HCT116 (cell line): ENCODE data around the gene KCNB1. TPM values are rescaled to one million over a fixed set of nuclear protein-coding genes. Genes with fewer than 3 reads are reported as not detected.

Experiments used
- ATAC-seq: fragments of 200-7000 bp; cut with Tn5 transposase; 2 replicates; pipeline ENCODE4 v1.9.1; 2020; ENCODE audit warnings: mild to moderate bottlenecking, moderate library complexity
- BruUV-seq: library from RNA; stranded (reverse); fragments of 400-500 nt; replicated peaks from 2 replicates; lab custom pipeline; 2021; lab: Mats Ljungman, UMichigan
- CTCF ChIA-PET: fragments of 300-600 bp; sonication (Branson Sonifier 250); formaldehyde crosslinking; loops from one replicate; lab custom pipeline; 2021; ENCODE audit warnings: antibody characterized with exemption; lab: Charles Lee
- POLR2A ChIA-PET: fragments of 300-600, 350-600 bp; sonication (Branson Sonifier 250); formaldehyde crosslinking; loops from one replicate; lab custom pipeline; 2021; ENCODE audit warnings: antibody characterized with exemption; lab: Charles Lee
- RAD21 ChIA-PET, 2 experiments: fragments of 300-600 bp; sonication (Branson Sonifier 250); formaldehyde crosslinking; loops; one replicate each; lab custom pipeline; 2023; ENCODE audit warnings: low total read pairs in 2 of 2; ENCODE audit not compliant: uncharacterized antibody in 2 of 2, unreplicated experiment in 2 of 2, low non-redundant PET in 1 of 2; lab: Charles Lee
- DNase-seq: peaks from one replicate; pipeline ENCODE4 v3.0.0-alpha.2; 2010; ENCODE audit warnings: low read depth, low spot score
- H2AFZ ChIP-seq: fragments of 200-600 bp; shearing (Covaris generic), sonication (generic); 2 replicates; pipeline ENCODE4 v1.6.1; 2017; ENCODE audit warnings: low read depth, mixed run types, mixed read lengths, antibody characterized with exemption, low read length; ENCODE audit not compliant: poor library complexity, severe bottlenecking
- H3K27ac ChIP-seq: 2 replicates; pipeline ENCODE4 v1.5.1; 2012; ENCODE audit warnings: low read depth, low read length
- H3K27me3 ChIP-seq: fragments of 200-600 bp; sonication (generic); 2 replicates; pipeline ENCODE4 v1.6.1; 2016; ENCODE audit warnings: mixed run types, low read length, mixed read lengths; ENCODE audit not compliant: insufficient read depth
- H3K36me3 ChIP-seq, 2 experiments: fragments of 200-500 bp in 1 of 2; fragments of 200-600 bp in 1 of 2; sonication (Bioruptor generic) in 1 of 2; sonication (generic) in 1 of 2; 2 replicates each; pipeline versions ENCODE4 v1.5.1 to v1.6.1; 2014 to 2016; ENCODE audit warnings: low read length in 2 of 2, inconsistent platforms in 1 of 2, mixed read lengths in 1 of 2, mixed run types in 1 of 2; ENCODE audit not compliant: insufficient read depth in 2 of 2, control insufficient read depth in 1 of 2
- H3K4me1 ChIP-seq, 2 experiments: fragments of 200-600 bp in 1 of 2; sonication (generic) in 1 of 2; 2 replicates each; pipeline versions ENCODE4 v1.5.1 to v1.6.1; 2012 to 2017; ENCODE audit warnings: low read length in 2 of 2, inconsistent platforms in 1 of 2, mild to moderate bottlenecking in 1 of 2, mixed read lengths in 1 of 2, mixed run types in 1 of 2, moderate library complexity in 1 of 2; ENCODE audit not compliant: insufficient read depth in 2 of 2, control insufficient read depth in 1 of 2
- H3K4me2 ChIP-seq: fragments of 200-600 bp; sonication (generic); 2 replicates; pipeline ENCODE4 v1.6.1; 2017; ENCODE audit warnings: mixed run types, low read length, mixed read lengths
- H3K4me3 ChIP-seq, 2 experiments: fragments of 200-600 bp in 1 of 2; sonication (generic) in 1 of 2; replicated peaks in 1 of 2; 2 replicates each; pipeline ENCODE4 v1.5.1; 2011 to 2016; ENCODE audit warnings: low read length in 2 of 2, control low read depth in 1 of 2, low read depth in 1 of 2, mild to moderate bottlenecking in 1 of 2, mixed read lengths in 1 of 2, mixed run types in 1 of 2
- H3K79me2 ChIP-seq: fragments of 200-600 bp; sonication (generic); 2 replicates; pipeline ENCODE4 v1.6.1; 2017; ENCODE audit warnings: mild to moderate bottlenecking, mixed run types, low read length, moderate library complexity, mixed read lengths; ENCODE audit not compliant: insufficient read depth
- H3K9ac ChIP-seq: fragments of 200-600 bp; sonication (generic); 2 replicates; pipeline ENCODE4 v1.6.1; 2016; ENCODE audit warnings: low read length, mixed read lengths
- H3K9me2 ChIP-seq: fragments of 200-600 bp; sonication (generic), shearing (Covaris generic); 2 replicates; pipeline ENCODE4 v1.6.1; 2017; ENCODE audit warnings: mixed run types, mild to moderate bottlenecking, moderate library complexity; ENCODE audit not compliant: insufficient read depth
- H3K9me3 ChIP-seq, 2 experiments: fragments of 200-500 bp in 1 of 2; fragments of 200-600 bp in 1 of 2; sonication (Bioruptor generic) in 1 of 2; sonication (generic) in 1 of 2; 2 replicates each; pipeline ENCODE4 v1.6.1; 2014 to 2017; ENCODE audit warnings: low read length in 2 of 2, mixed read lengths in 2 of 2, inconsistent platforms in 1 of 2, low read depth in 1 of 2, mild to moderate bottlenecking in 1 of 2, mixed run types in 1 of 2, moderate library complexity in 1 of 2; ENCODE audit not compliant: control insufficient read depth in 1 of 2, insufficient read depth in 1 of 2
- H4K20me1 ChIP-seq: fragments of 200-600 bp; sonication (generic), shearing (Covaris generic); 2 replicates; pipeline ENCODE4 v1.6.1; 2017; ENCODE audit warnings: mixed run types, mild to moderate bottlenecking, moderate library complexity; ENCODE audit not compliant: insufficient read depth
- ATF3 ChIP-seq: IDR thresholded peaks from 2 replicates; pipeline ENCODE4 v1.6.1; 2012
- CTCF ChIP-seq, 3 experiments: fragments of 200-600 bp in 1 of 3; sonication (generic) in 1 of 3; IDR thresholded peaks in 2 of 3; conservative IDR thresholded peaks in 1 of 3; 2 replicates each; pipeline ENCODE4 v1.5.1; 2012 to 2017; ENCODE audit warnings: low read depth in 2 of 3, low read length in 2 of 3, antibody characterized with exemption in 1 of 3, borderline replicate concordance in 1 of 3, control low read depth in 1 of 3, mild to moderate bottlenecking in 1 of 3, mixed read lengths in 1 of 3, mixed run types in 1 of 3, moderate library complexity in 1 of 3; ENCODE audit not compliant: insufficient read depth in 1 of 3
- ELF1 ChIP-seq: IDR thresholded peaks from 2 replicates; pipeline ENCODE4 v1.6.1; 2012; ENCODE audit warnings: low read depth, borderline replicate concordance
- FOSL1 ChIP-seq: IDR thresholded peaks from 2 replicates; pipeline ENCODE4 v1.6.1; 2012; ENCODE audit warnings: low read depth
- POLR2A ChIP-seq: IDR thresholded peaks from 2 replicates; pipeline ENCODE4 v1.7.0; 2011; ENCODE audit warnings: borderline replicate concordance; ENCODE audit not compliant: insufficient read depth, insufficient read length; ENCODE audit errors: extremely low read depth
- RAD21 ChIP-seq: IDR thresholded peaks from 2 replicates; pipeline ENCODE4 v1.6.1; 2012; ENCODE audit warnings: low read depth, mild to moderate bottlenecking
- SP1 ChIP-seq: IDR thresholded peaks from 2 replicates; pipeline ENCODE4 v1.6.1; 2012; ENCODE audit warnings: low read depth
- TCF7L2 ChIP-seq: IDR thresholded peaks from 2 replicates; pipeline ENCODE4 v1.7.0; 2011; ENCODE audit warnings: borderline replicate concordance, inconsistent platforms; ENCODE audit not compliant: insufficient read depth, insufficient read length; ENCODE audit errors: extremely low read depth
- ZBTB33 ChIP-seq: IDR thresholded peaks from 2 replicates; pipeline ENCODE4 v1.6.1; 2011; ENCODE audit warnings: mild to moderate bottlenecking, low read length, moderate library complexity; ENCODE audit not compliant: insufficient replicate concordance; ENCODE audit errors: extremely low read depth
- ZNF274 ChIP-seq: fragments of 200-500 bp; sonication (Bioruptor generic); IDR thresholded peaks from 2 replicates; pipeline ENCODE4 v1.6.1; 2014; ENCODE audit warnings: mild to moderate bottlenecking, low read depth, low read length, inconsistent platforms
- intact Hi-C: fragments of 100-400 bp; cut with micrococcal nuclease; formaldehyde crosslinking; loops from 2 replicates; pipeline ENCODE4 v1.10.0; 2022
- total RNA-seq: library from RNA; stranded (reverse); gene quantifications from one replicate; pipeline ENCODE4 v1.2.1, GENCODE V29; 2021; ENCODE audit not compliant: unreplicated experiment

Gene KCNB1
- total RNA-seq, 1 experiment from 2014 or later, result 0.79 TPM

- Histone ChIP-seq H4K20me1 (no peaks in the 10 kb centered on the region), H3K27ac (no peak overlapping the region), H3K27me3 (peaks cover 18% of the 10 kb centered on the region), H3K4me3 (no peak overlapping the region), H3K4me1 (peaks cover 3 to 12% of the 10 kb centered on the region in 2 experiments; a peak in 3 of 4 replicates), H3K9me3 (no peaks in the 10 kb centered on the region), H3K9me2 (no peaks in the 10 kb centered on the region), H3K4me2 (peak overlapping the region; percentile 48), H3K79me2 (no peaks in the 10 kb centered on the region), H3K9ac (no peak overlapping the region), H3K36me3 (no peaks in the 10 kb centered on the region), H2AFZ (no peak overlapping the region)
- ChIA-PET CTCF (interaction anchor here (0.9 to 1.6 kb wide), 3 partner anchors 10 to 25 kb away, joined by 3 to 4 read pairs (median 4); no protein-coding TSS in a partner anchor), POLR2A (interaction anchor here (1.1 kb wide), 1 partner anchor 15 kb away, joined by 3 read pairs; no protein-coding TSS in a partner anchor), RAD21 (no interaction called here)
- ATAC-seq (peak; percentile 51; the same call in 1 of the 2 replicates), DNase-seq (no peak)
- no TSS peak for BruUV-seq
- TF ChIP-seq POLR2A, result no peak
- no peak for TF ChIP-seq TCF7L2
- no peak for TF ChIP-seq ATF3
- TF ChIP-seq RAD21, result no peak
- TF ChIP-seq SP1, result no peak
- no peak for TF ChIP-seq ZBTB33
- no peak for TF ChIP-seq FOSL1
- no peak for TF ChIP-seq CTCF (IDR thresholded peaks at IDR 0.05 in 2 of 3, conservative IDR thresholded peaks at IDR 0.05 in 1 of 3; ENCODE audit: borderline replicate concordance in 1 of 3, insufficient read depth in 1 of 3, low read depth in 2 of 3, low read length in 2 of 3)
- no peak for TF ChIP-seq ZNF274
- no peak for TF ChIP-seq ELF1
- intact Hi-C loops, result no loop called here
These were observed 34.7 kb upstream of the KCNB1 start for GRCh38 chr20:49516916-49517804.
